HTERT RPE-1 (cell line): ENCODE data around the gene IRF2BP2.

Experiments used
- in situ Hi-C: fragments of 300-500 bp; cut with MboI; formaldehyde crosslinking; loops from 4 replicates; pipeline ENCODE4 v1.14.3; 2020; ENCODE audit warnings: low sequenced_read_pairs

The IRF2BP2 gene

GRCh38 chr1:234610061-234610665, at the start of gene IRF2BP2:
Gene IRF2BP2, minus strand, starts transcription at chr1:234610178. Its CDS starts 684 bp downstream, at chr1:234609494.
- in situ Hi-C loops = no loop called here

GRCh38 chr1:234659538-234659937, 49.6 kb upstream of the IRF2BP2 start:
- in situ Hi-C loops = no loop called here

GRCh38 chr1:234658138-234658537, 48.2 kb upstream of the IRF2BP2 start:
- in situ Hi-C loops = no loop called here

- in situ Hi-C loops = no loop called here
Observed at GRCh38 chr1:234656944-234657654, 47.1 kb upstream of the IRF2BP2 start.

GRCh38 chr1:234656070-234656895, 46.3 kb upstream of the IRF2BP2 start:
- in situ Hi-C loops = no loop called here

GRCh38 chr1:234655328-234656069, 45.5 kb upstream of the IRF2BP2 start:
- in situ Hi-C loops = no loop called here

- in situ Hi-C loops = no loop called here
Observed at GRCh38 chr1:234654002-234654733, 44.2 kb upstream of the IRF2BP2 start.

- in situ Hi-C loops = no loop called here
Observed at GRCh38 chr1:234649432-234650081, 39.6 kb upstream of the IRF2BP2 start.

GRCh38 chr1:234647758-234648157, 37.8 kb upstream of the IRF2BP2 start:
- in situ Hi-C loops = no loop called here

- in situ Hi-C loops = no loop called here
Observed at GRCh38 chr1:234647245-234647644, 37.3 kb upstream of the IRF2BP2 start.

- in situ Hi-C loops = no loop called here
Observed at GRCh38 chr1:234645964-234646363, 36.0 kb upstream of the IRF2BP2 start.

- in situ Hi-C loops = no loop called here
Observed at GRCh38 chr1:234645474-234645953, 35.5 kb upstream of the IRF2BP2 start.

- in situ Hi-C loops = no loop called here
Observed at GRCh38 chr1:234644928-234645327, 35.0 kb upstream of the IRF2BP2 start.

GRCh38 chr1:234643850-234644134, 33.8 kb upstream of the IRF2BP2 start:
- in situ Hi-C loops = no loop called here

GRCh38 chr1:234643111-234643849, 33.3 kb upstream of the IRF2BP2 start:
- in situ Hi-C loops = no loop called here

GRCh38 chr1:234642428-234642827, 32.5 kb upstream of the IRF2BP2 start:
- in situ Hi-C loops = no loop called here

GRCh38 chr1:234639961-234640360, 30.0 kb upstream of the IRF2BP2 start:
- in situ Hi-C loops = no loop called here

GRCh38 chr1:234638832-234639799, 29.1 kb upstream of the IRF2BP2 start:
- in situ Hi-C loops = no loop called here
